ENCODE results near the gene AXL. TPM values are rescaled to one million over a fixed set of nuclear protein-coding genes. Genes with fewer than 3 reads are reported as not detected.

The AXL gene
- total and polyA plus RNA-seq, 2 donors (not counting 3 experiments of a cell fraction or from before 2014, with no cell fraction given) = 86.9 to 172 TPM

DNA sequence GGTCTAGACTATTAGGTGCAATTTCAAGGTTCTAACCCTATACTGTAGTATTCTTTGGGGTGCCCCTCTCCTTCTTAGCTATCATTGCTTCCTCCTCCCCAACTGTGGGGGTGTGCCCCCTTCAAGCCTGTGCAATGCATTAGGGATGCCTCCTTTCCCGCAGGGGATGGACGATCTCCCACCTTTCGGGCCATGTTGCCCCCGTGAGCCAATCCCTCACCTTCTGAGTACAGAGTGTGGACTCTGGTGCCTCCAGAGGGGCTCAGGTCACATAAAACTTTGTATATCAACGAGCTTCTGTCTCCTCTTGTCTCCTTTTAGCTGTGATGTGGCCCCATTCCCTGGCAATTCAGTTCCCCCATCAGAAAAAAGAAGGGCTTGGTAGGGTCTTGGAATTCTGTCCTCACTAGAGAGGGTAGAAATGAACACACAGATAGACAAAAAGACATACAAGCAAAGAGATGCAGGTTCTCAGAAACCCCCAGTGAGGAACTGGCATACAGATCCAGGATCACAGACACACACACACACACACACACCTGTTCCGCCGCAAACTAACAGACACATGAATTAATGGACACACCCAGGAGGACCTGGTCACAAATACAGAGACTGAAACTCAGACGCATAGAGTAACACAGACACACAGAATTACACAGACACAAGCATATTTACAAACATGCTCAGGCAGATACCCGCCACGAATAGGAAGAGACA is 42.6 kb downstream of the AXL start:
- peak overlapping the region; percentile 33 for H3K9ac ChIP-seq (replicated peaks; ENCODE audit: extremely low read depth, insufficient read depth, low read length)
- H2AFZ ChIP-seq (ENCODE audit: low read depth, low read length) = peak overlapping the region; percentile 13
- H3K27me3 ChIP-seq (ENCODE audit: control insufficient read depth in 2 of 2, insufficient read depth in 2 of 2, low read length in 2 of 2) = no peaks in the 10 kb centered on the region
- H3K4me2 ChIP-seq (ENCODE audit: insufficient read depth, low read length) = peak overlapping the region; percentile 37
- H3K4me1 ChIP-seq (ENCODE audit: control insufficient read depth, extremely low read depth, insufficient read depth, low read length) = peaks cover 8% of the 10 kb centered on the region
- DNase-seq (ENCODE audit: low read depth, low spot score) (no peak), FAIRE-seq (peak; percentile 28)
- intact Hi-C loops (cut with micrococcal nuclease) = loop anchor here (1.0 to 2.0 kb wide), 8 partner anchors 36 to 287 kb away; partner anchors contain the start of genes AXL and DMAC2
- no peaks in the 10 kb centered on the region for H4K20me1 ChIP-seq (replicated peaks; ENCODE audit: control insufficient read depth, extremely low read depth, insufficient read depth, low read length)
- TF ChIP-seq, protein P1, sequence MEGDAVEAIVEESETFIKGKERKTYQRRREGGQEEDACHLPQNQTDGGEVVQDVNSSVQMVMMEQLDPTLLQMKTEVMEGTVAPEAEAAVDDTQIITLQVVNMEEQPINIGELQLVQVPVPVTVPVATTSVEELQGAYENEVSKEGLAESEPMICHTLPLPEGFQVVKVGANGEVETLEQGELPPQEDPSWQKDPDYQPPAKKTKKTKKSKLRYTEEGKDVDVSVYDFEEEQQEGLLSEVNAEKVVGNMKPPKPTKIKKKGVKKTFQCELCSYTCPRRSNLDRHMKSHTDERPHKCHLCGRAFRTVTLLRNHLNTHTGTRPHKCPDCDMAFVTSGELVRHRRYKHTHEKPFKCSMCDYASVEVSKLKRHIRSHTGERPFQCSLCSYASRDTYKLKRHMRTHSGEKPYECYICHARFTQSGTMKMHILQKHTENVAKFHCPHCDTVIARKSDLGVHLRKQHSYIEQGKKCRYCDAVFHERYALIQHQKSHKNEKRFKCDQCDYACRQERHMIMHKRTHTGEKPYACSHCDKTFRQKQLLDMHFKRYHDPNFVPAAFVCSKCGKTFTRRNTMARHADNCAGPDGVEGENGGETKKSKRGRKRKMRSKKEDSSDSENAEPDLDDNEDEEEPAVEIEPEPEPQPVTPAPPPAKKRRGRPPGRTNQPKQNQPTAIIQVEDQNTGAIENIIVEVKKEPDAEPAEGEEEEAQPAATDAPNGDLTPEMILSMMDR (IDR thresholded peaks at IDR 0.05; ENCODE audit: extremely low read depth in 1 of 2, insufficient read depth in 1 of 2, low read depth in 1 of 2, low read length in 2 of 2) = no peak
- TF ChIP-seq MYC (IDR thresholded peaks at IDR 0.05; ENCODE audit: low read depth, low read length) (no peak), GATA2 (IDR thresholded peaks at IDR 0.05; ENCODE audit: insufficient read depth, insufficient read length, low read depth, low read length) (no peak), POLR2AphosphoS5 (IDR thresholded peaks at IDR 0.05; ENCODE audit: insufficient read depth, low read depth, low read length) (no peak)
- TF ChIP-seq, protein P2, sequence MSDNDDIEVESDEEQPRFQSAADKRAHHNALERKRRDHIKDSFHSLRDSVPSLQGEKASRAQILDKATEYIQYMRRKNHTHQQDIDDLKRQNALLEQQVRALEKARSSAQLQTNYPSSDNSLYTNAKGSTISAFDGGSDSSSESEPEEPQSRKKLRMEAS (IDR thresholded peaks at IDR 0.05; ENCODE audit: insufficient read depth, insufficient read length) = no peak
- dilution Hi-C loops (cut with MboI; ENCODE audit: extremely low pct_ligation_motif_present, low sequenced_read_pairs) = no loop called here
- ChIA-PET CTCF (interaction anchor here (1.0 to 7.2 kb wide), 13 partner anchors 9 to 70 kb away, joined by 3 to 244 read pairs (median 8); partner anchors contain the start of genes AXL and CYP2S1), POLR2A (interaction anchor here (1.0 kb wide), 1 partner anchor 58 kb away, joined by 9 read pairs; no protein-coding TSS in a partner anchor)
- BruUV-seq (replicated peaks) = TSS peak; percentile 75
- H3K79me2 ChIP-seq (ENCODE audit: control insufficient read depth, insufficient read depth, low read length) = peaks cover 24% of the 10 kb centered on the region
- no peaks in the 10 kb centered on the region for H3K9me1 ChIP-seq (replicated peaks; ENCODE audit: control insufficient read depth, extremely low read depth, insufficient read depth, low read length)
- H3K4me3 ChIP-seq (replicated peaks in 1 of 3; ENCODE audit: insufficient read depth in 1 of 3, low read depth in 1 of 3, low read length in 3 of 3) = peak overlapping the region in 2 of 3 experiments; percentile 52 to 81
- no peaks in the 10 kb centered on the region for H3K9me3 ChIP-seq (replicated peaks; ENCODE audit: control insufficient read depth, insufficient read depth, low read length)
- H3K27ac ChIP-seq (ENCODE audit: insufficient read depth, low read depth, low read length) = peak overlapping the region; percentile 19
- peaks cover 13 to 16% of the 10 kb centered on the region in 2 experiments for H3K36me3 ChIP-seq (ENCODE audit: control insufficient read depth in 2 of 2, extremely low read depth in 1 of 2, insufficient read depth in 2 of 2, low read length in 2 of 2)

Data from endothelial cell of umbilical vein (primary cell).